Measurements from ENCODE around the gene PIAS1.

- TF ChIP-seq, protein P1, sequence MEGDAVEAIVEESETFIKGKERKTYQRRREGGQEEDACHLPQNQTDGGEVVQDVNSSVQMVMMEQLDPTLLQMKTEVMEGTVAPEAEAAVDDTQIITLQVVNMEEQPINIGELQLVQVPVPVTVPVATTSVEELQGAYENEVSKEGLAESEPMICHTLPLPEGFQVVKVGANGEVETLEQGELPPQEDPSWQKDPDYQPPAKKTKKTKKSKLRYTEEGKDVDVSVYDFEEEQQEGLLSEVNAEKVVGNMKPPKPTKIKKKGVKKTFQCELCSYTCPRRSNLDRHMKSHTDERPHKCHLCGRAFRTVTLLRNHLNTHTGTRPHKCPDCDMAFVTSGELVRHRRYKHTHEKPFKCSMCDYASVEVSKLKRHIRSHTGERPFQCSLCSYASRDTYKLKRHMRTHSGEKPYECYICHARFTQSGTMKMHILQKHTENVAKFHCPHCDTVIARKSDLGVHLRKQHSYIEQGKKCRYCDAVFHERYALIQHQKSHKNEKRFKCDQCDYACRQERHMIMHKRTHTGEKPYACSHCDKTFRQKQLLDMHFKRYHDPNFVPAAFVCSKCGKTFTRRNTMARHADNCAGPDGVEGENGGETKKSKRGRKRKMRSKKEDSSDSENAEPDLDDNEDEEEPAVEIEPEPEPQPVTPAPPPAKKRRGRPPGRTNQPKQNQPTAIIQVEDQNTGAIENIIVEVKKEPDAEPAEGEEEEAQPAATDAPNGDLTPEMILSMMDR (IDR thresholded peaks at IDR 0.05): no peak
- no peak for TF ChIP-seq POLR2A (IDR thresholded peaks at IDR 0.05)
These were observed 163.2 kb downstream of the PIAS1 start for GRCh38 chr15:68217341-68217740.
